Endothelial cell of umbilical vein (primary cell): Measurements from ENCODE around the gene NUP205. TPM values are rescaled to one million over a fixed set of nuclear protein-coding genes. Genes with fewer than 3 reads are reported as not detected.

Source experiments
- BruUV-seq: library from RNA; stranded (reverse); fragments of 400-500 nt; replicated peaks from 2 replicates; lab custom pipeline; 2021; lab: Mats Ljungman, UMichigan
- CTCF ChIA-PET: fragments of 300-600, 350-600 bp; sonication (Branson Sonifier 250); formaldehyde crosslinking; loops from one replicate; lab custom pipeline; 2021; ENCODE audit warnings: antibody characterized with exemption, inconsistent platforms; lab: Charles Lee
- POLR2A ChIA-PET: fragments of 300-600, 350-600 bp; sonication (Branson Sonifier 250); formaldehyde crosslinking; loops from one replicate; lab custom pipeline; 2021; ENCODE audit warnings: antibody characterized with exemption, inconsistent platforms; lab: Charles Lee
- DNase-seq: peaks from one replicate; pipeline ENCODE4 v3.0.0-alpha.2; 2011; ENCODE audit warnings: low read depth, low spot score
- FAIRE-seq: peaks from 2 replicates; lab custom pipeline; 2011; peaks lifted over from hg19 to GRCh38; lab: Jason Lieb, UNC
- H2AFZ ChIP-seq: 2 replicates; pipeline ENCODE4 v1.6.0; 2012; ENCODE audit warnings: low read depth, low read length, control low read depth, inconsistent platforms
- H3K27ac ChIP-seq: 2 replicates; pipeline ENCODE4 v1.5.1; 2011; ENCODE audit warnings: low read depth, mild to moderate bottlenecking, control low read depth, low read length, moderate library complexity; ENCODE audit not compliant: insufficient read depth
- H3K27me3 ChIP-seq, 2 experiments: 2 replicates each; pipeline versions ENCODE4 v1.6.0 to v1.6.1; 2011; ENCODE audit warnings: low read length in 2 of 2, mixed read lengths in 1 of 2; ENCODE audit not compliant: control insufficient read depth in 2 of 2, insufficient read depth in 2 of 2
- H3K36me3 ChIP-seq, 2 experiments: 2 replicates in 1 of 2; 3 replicates in 1 of 2; pipeline ENCODE4 v1.5.1; 2011; ENCODE audit warnings: low read length in 2 of 2, mild to moderate bottlenecking in 1 of 2, moderate library complexity in 1 of 2; ENCODE audit not compliant: control insufficient read depth in 2 of 2, insufficient read depth in 2 of 2; ENCODE audit errors: extremely low read depth in 1 of 2
- H3K4me1 ChIP-seq: 3 replicates; pipeline ENCODE4 v1.5.1; 2011; ENCODE audit warnings: mild to moderate bottlenecking, low read length; ENCODE audit not compliant: control insufficient read depth, insufficient read depth; ENCODE audit errors: extremely low read depth
- H3K4me2 ChIP-seq: 2 replicates; pipeline ENCODE4 v1.6.1; 2011; ENCODE audit warnings: low read length, control low read depth, mixed read lengths; ENCODE audit not compliant: insufficient read depth
- H3K4me3 ChIP-seq, 3 experiments: fragments of 200-600 bp in 1 of 3; sonication (generic), shearing (Covaris generic) in 1 of 3; replicated peaks in 1 of 3; 2 replicates each; pipeline ENCODE4 v1.5.1; 2011 to 2016; ENCODE audit warnings: control low read depth in 3 of 3, low read length in 3 of 3, mild to moderate bottlenecking in 2 of 3, inconsistent platforms in 1 of 3, low read depth in 1 of 3, moderate library complexity in 1 of 3; ENCODE audit not compliant: insufficient read depth in 1 of 3
- H3K79me2 ChIP-seq: 2 replicates; pipeline ENCODE4 v1.6.0; 2012; ENCODE audit warnings: low read length, inconsistent platforms; ENCODE audit not compliant: control insufficient read depth, insufficient read depth
- H3K9ac ChIP-seq: replicated peaks from 2 replicates; pipeline ENCODE3; 2011; ENCODE audit warnings: low read length, control low read depth; ENCODE audit not compliant: insufficient read depth; ENCODE audit errors: extremely low read depth
- H3K9me1 ChIP-seq: replicated peaks from 3 replicates; pipeline ENCODE4 v1.6.0; 2011; ENCODE audit warnings: mild to moderate bottlenecking, low read length; ENCODE audit not compliant: control insufficient read depth, insufficient read depth; ENCODE audit errors: extremely low read depth
- H3K9me3 ChIP-seq: replicated peaks from 2 replicates; pipeline ENCODE4 v1.5.1; 2012; ENCODE audit warnings: low read length, inconsistent platforms; ENCODE audit not compliant: control insufficient read depth, insufficient read depth
- H4K20me1 ChIP-seq: replicated peaks from 2 replicates; pipeline ENCODE3; 2011; ENCODE audit warnings: mild to moderate bottlenecking, low read length; ENCODE audit not compliant: control insufficient read depth, insufficient read depth; ENCODE audit errors: extremely low read depth
- EZH2 ChIP-seq: IDR thresholded peaks from 2 replicates; pipeline ENCODE4 v1.6.1; 2012; ENCODE audit warnings: borderline replicate concordance, low read depth, mild to moderate bottlenecking, moderate library complexity, low read length, inconsistent platforms; ENCODE audit not compliant: severe bottlenecking
- FOS ChIP-seq: IDR thresholded peaks from 2 replicates; pipeline ENCODE4 v1.6.1; 2011; ENCODE audit warnings: mild to moderate bottlenecking, low read length, moderate library complexity, borderline replicate concordance; ENCODE audit not compliant: insufficient read depth
- GATA2 ChIP-seq: IDR thresholded peaks from 2 replicates; pipeline ENCODE4 v1.7.0; 2011; ENCODE audit warnings: low read depth, mild to moderate bottlenecking, moderate library complexity, mixed read lengths, low read length; ENCODE audit not compliant: insufficient read length, insufficient read depth
- JUN ChIP-seq: IDR thresholded peaks from 2 replicates; pipeline ENCODE4 v1.6.1; 2011; ENCODE audit warnings: borderline replicate concordance, low read depth; ENCODE audit not compliant: insufficient read length, insufficient read depth
- MYC ChIP-seq: IDR thresholded peaks from one replicate; pipeline ENCODE4 v1.6.1; 2011; ENCODE audit warnings: mild to moderate bottlenecking, low read depth, low read length
- POLR2A ChIP-seq: IDR thresholded peaks from 2 replicates; pipeline ENCODE4 v1.6.1; 2012; ENCODE audit warnings: low read depth, mild to moderate bottlenecking, control low read depth, low read length
- POLR2AphosphoS5 ChIP-seq: IDR thresholded peaks from 2 replicates; pipeline ENCODE4 v1.6.1; 2012; ENCODE audit warnings: low read depth, mild to moderate bottlenecking, control low read depth, low read length, moderate library complexity; ENCODE audit not compliant: insufficient read depth
- dilution Hi-C: fragments of 300-500 bp; cut with MboI; formaldehyde crosslinking; loops from one replicate; pipeline ENCODE4 v1.15.0; 2019; ENCODE audit warnings: low sequenced_read_pairs; ENCODE audit not compliant: extremely low pct_ligation_motif_present
- intact Hi-C: fragments of 100-400 bp; cut with micrococcal nuclease; formaldehyde crosslinking; loops from one replicate; pipeline ENCODE4 v1.10.0; 2022
- polyA plus RNA-seq, 4 experiments: library from polyadenylated mRNA; depleted of rRNA in 3 of 4; stranded (reverse) in 3 of 4; unstranded in 1 of 4; fragments of >200 nt; gene quantifications; 2 replicates each; pipeline versions ENCODE4 v1.2.1 to v1.2.3, GENCODE V29; 2011 to 2012; ENCODE audit warnings: missing spikeins in 1 of 4
- total RNA-seq: library from RNA; stranded (reverse); gene quantifications from 2 replicates; pipeline ENCODE4 v1.2.3, GENCODE V29; 2021
- TF ChIP-seq, protein P1 (sequence below), 2 donors: IDR thresholded peaks; 1 replicate in 1 of 2; 2 replicates in 1 of 2; pipeline ENCODE4 v1.5.1; 2011; ENCODE audit warnings: low read length in 2 of 2, mild to moderate bottlenecking in 2 of 2, moderate library complexity in 2 of 2, control low read depth in 1 of 2, inconsistent platforms in 1 of 2, low read depth in 1 of 2; ENCODE audit not compliant: insufficient read depth in 1 of 2; ENCODE audit errors: extremely low read depth in 1 of 2
- TF ChIP-seq, protein P2 (sequence below): IDR thresholded peaks from 2 replicates; pipeline ENCODE4 v1.6.1; 2011; ENCODE audit not compliant: insufficient read depth, insufficient read length

Gene NUP205
- total and polyA plus RNA-seq, 2 donors (not counting 3 experiments of a cell fraction or from before 2014, with no cell fraction given): 48.8 to 81.3 TPM

DNA sequence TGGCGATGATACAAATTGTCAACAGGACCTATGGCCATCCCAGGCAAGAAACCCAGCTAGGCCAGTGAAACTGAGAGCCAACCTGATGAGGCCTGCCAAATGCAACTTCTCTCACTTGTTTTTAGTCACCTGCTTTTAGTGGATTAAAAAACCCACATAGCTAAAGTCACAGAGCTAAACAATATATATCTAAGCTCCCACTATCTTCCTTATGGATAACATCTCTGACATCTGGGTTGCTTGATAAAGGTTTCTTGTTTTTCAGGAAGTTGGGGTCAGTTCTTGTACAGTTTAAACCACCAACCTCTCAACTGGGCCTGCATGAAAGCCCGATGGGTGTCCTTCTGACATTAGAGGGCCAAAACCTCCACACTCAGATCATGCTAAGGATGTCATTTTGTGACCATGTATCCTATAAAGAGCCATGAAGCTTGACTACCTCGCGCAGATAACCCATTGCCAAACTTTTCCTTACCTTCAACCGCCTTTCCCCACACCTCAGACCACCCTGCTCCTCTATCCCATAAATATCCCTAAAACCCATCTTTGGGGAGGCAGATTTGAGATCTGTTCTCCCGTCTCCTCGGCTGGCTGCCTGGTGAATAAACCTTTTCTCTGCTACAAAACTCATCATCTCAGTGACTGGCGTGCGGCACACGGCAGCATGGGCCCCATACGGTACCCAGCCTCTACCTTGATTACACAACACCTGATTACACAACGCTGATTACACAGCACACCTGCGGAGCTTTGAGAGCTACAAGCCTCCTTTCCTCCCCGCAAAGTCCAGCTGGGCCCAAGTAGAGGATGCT lies 103.8 kb downstream of the NUP205 start:
- peak overlapping the region; percentile 73 for H3K4me2 ChIP-seq
- BruUV-seq: no TSS peak
- ChIA-PET CTCF (interaction anchor here (0.6 to 5.7 kb wide), 7 partner anchors 9 to 387 kb away, joined by 3 to 51 read pairs (median 4); no protein-coding TSS in a partner anchor), POLR2A (no interaction called here)
- no peak for TF ChIP-seq JUN
- no peak for TF ChIP-seq POLR2AphosphoS5
- TF ChIP-seq POLR2A: no peak
- TF ChIP-seq FOS: no peak
- TF ChIP-seq, protein P1, sequence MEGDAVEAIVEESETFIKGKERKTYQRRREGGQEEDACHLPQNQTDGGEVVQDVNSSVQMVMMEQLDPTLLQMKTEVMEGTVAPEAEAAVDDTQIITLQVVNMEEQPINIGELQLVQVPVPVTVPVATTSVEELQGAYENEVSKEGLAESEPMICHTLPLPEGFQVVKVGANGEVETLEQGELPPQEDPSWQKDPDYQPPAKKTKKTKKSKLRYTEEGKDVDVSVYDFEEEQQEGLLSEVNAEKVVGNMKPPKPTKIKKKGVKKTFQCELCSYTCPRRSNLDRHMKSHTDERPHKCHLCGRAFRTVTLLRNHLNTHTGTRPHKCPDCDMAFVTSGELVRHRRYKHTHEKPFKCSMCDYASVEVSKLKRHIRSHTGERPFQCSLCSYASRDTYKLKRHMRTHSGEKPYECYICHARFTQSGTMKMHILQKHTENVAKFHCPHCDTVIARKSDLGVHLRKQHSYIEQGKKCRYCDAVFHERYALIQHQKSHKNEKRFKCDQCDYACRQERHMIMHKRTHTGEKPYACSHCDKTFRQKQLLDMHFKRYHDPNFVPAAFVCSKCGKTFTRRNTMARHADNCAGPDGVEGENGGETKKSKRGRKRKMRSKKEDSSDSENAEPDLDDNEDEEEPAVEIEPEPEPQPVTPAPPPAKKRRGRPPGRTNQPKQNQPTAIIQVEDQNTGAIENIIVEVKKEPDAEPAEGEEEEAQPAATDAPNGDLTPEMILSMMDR (IDR thresholded peaks at IDR 0.05; ENCODE audit: extremely low read depth in 1 of 2, insufficient read depth in 1 of 2, low read depth in 1 of 2, low read length in 2 of 2): no peak
- TF ChIP-seq EZH2: no peak
- TF ChIP-seq GATA2: no peak
- TF ChIP-seq, protein P2, sequence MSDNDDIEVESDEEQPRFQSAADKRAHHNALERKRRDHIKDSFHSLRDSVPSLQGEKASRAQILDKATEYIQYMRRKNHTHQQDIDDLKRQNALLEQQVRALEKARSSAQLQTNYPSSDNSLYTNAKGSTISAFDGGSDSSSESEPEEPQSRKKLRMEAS: no peak
- no peak for TF ChIP-seq MYC
- peak overlapping the region; percentile 40 for H3K9ac ChIP-seq
- FAIRE-seq (no peak), DNase-seq (peak; percentile 63)
- H3K9me1 ChIP-seq: no peaks in the 10 kb centered on the region
- no peaks in the 10 kb centered on the region for H3K9me3 ChIP-seq
- H2AFZ ChIP-seq: peak overlapping the region; percentile 69
- intact Hi-C loops (loop anchor here (1.0 to 10.0 kb wide), 6 partner anchors 12 to 1923 kb away; partner anchors contain the start of genes CNOT4 and MTPN), dilution Hi-C loops (no loop called here)
- no peaks in the 10 kb centered on the region for H4K20me1 ChIP-seq
- peaks cover 36% of the 10 kb centered on the region for H3K4me1 ChIP-seq
- no peaks in the 10 kb centered on the region for H3K27me3 ChIP-seq
- H3K27ac ChIP-seq: peak overlapping the region; percentile 91
- H3K79me2 ChIP-seq: peaks cover 32% of the 10 kb centered on the region
- no peaks in the 10 kb centered on the region for H3K36me3 ChIP-seq
- peak overlapping the region in 1 of 3 experiments; percentile 91 for H3K4me3 ChIP-seq
